Stimulated activated CD8-positive, alpha-beta memory T cell treated with anti-CD3 and anti-CD28 coated beads, Interleukin-12 subunit alpha, Interleukin-12 subunit beta, amount 100 ng/mL, for 1 hour (primary cell): ENCODE results near the gene TIGD1.

ENCODE experiments used
- DNase-seq: peaks from one replicate; pipeline ENCODE4 v3.0.0-alpha.2; 2020; ENCODE audit warnings: low read depth

Gene TIGD1

GRCh38 chr2:232501794-232502390, 48.5 kb downstream of the TIGD1 start:
- DNase-seq: no peak

GRCh38 chr2:232501331-232501771, 49.0 kb downstream of the TIGD1 start:
- no peak for DNase-seq

GRCh38 chr2:232498452-232498851, 51.9 kb downstream of the TIGD1 start:
- no peak for DNase-seq
